H9 (cell line): Measurements from ENCODE around the gene ZNRF3. TPM values are rescaled to one million over a fixed set of nuclear protein-coding genes. Genes with fewer than 3 reads are reported as not detected.

Source experiments
- DNase-seq: peaks from one replicate; pipeline ENCODE4 v3.0.0-alpha.2; 2017
- H2AFZ ChIP-seq: one replicate; pipeline ENCODE4 v1.6.1; 2013; ENCODE audit warnings: mild to moderate bottlenecking, low read length, control low read depth, moderate library complexity
- H2AK5ac ChIP-seq: 2 replicates; pipeline ENCODE4 v1.6.1; 2013; ENCODE audit warnings: low read length, control low read depth, mixed read lengths; ENCODE audit not compliant: insufficient read length
- H2BK120ac ChIP-seq: one replicate; pipeline ENCODE4 v1.6.1; 2013; ENCODE audit warnings: low read depth, mild to moderate bottlenecking, low read length, control low read depth, inconsistent platforms; ENCODE audit not compliant: poor library complexity, severe bottlenecking
- H2BK12ac ChIP-seq: 2 replicates; pipeline ENCODE4 v1.6.1; 2013; ENCODE audit warnings: low read length, control low read depth, mixed read lengths, low read depth; ENCODE audit not compliant: insufficient read length
- H2BK15ac ChIP-seq: 2 replicates; pipeline ENCODE4 v1.6.1; 2013; ENCODE audit warnings: low read depth, low read length, control low read depth
- H2BK20ac ChIP-seq: one replicate; pipeline ENCODE4 v1.6.1; 2013; ENCODE audit warnings: low read depth, mild to moderate bottlenecking, low read length, control low read depth, inconsistent platforms; ENCODE audit not compliant: poor library complexity, severe bottlenecking
- H2BK5ac ChIP-seq: 2 replicates; pipeline ENCODE4 v1.6.1; 2013; ENCODE audit warnings: low read length, control low read depth, mixed read lengths; ENCODE audit not compliant: insufficient read length
- H3K14ac ChIP-seq: 2 replicates; pipeline ENCODE4 v1.6.1; 2013; ENCODE audit warnings: low read length, control low read depth; ENCODE audit not compliant: insufficient read depth
- H3K18ac ChIP-seq: 2 replicates; pipeline ENCODE4 v1.6.1; 2013; ENCODE audit warnings: low read depth, mild to moderate bottlenecking, mixed read lengths, low read length, control low read depth; ENCODE audit not compliant: insufficient read length
- H3K23ac ChIP-seq: 2 replicates; pipeline ENCODE4 v1.6.1; 2013; ENCODE audit warnings: low read length, control low read depth, mixed read lengths, low read depth; ENCODE audit not compliant: insufficient read length
- H3K23me2 ChIP-seq: 2 replicates; pipeline ENCODE4 v1.6.1; 2013; ENCODE audit warnings: low read depth, mild to moderate bottlenecking, mixed read lengths, low read length, control low read depth; ENCODE audit not compliant: insufficient read length, poor library complexity, severe bottlenecking
- H3K27ac ChIP-seq: 2 replicates; pipeline ENCODE4 v1.5.1; 2013; ENCODE audit warnings: low read length, control low read depth, mixed read lengths, low read depth; ENCODE audit not compliant: insufficient read length
- H3K27me3 ChIP-seq: 2 replicates; pipeline ENCODE4 v1.6.1; 2013; ENCODE audit warnings: low read length, control low read depth, inconsistent platforms; ENCODE audit not compliant: insufficient read depth
- H3K4ac ChIP-seq: 2 replicates; pipeline ENCODE4 v1.6.1; 2013; ENCODE audit warnings: low read depth, mild to moderate bottlenecking, control low read depth, inconsistent platforms, low read length, moderate library complexity
- H3K4me1 ChIP-seq: 2 replicates; pipeline ENCODE4 v1.6.1; 2013; ENCODE audit warnings: low read length, control low read depth, inconsistent platforms; ENCODE audit not compliant: insufficient read depth
- H3K4me2 ChIP-seq: 2 replicates; pipeline ENCODE4 v1.6.1; 2013; ENCODE audit warnings: low read length, control low read depth, mixed read lengths; ENCODE audit not compliant: insufficient read length, insufficient read depth
- H3K56ac ChIP-seq: 2 replicates; pipeline ENCODE4 v1.6.1; 2013; ENCODE audit warnings: low read depth, mild to moderate bottlenecking, mixed read lengths, low read length, control low read depth; ENCODE audit not compliant: insufficient read length
- H3K79me1 ChIP-seq: 2 replicates; pipeline ENCODE4 v1.6.1; 2013; ENCODE audit warnings: low read depth, mild to moderate bottlenecking, moderate library complexity, low read length, control low read depth, inconsistent platforms; ENCODE audit not compliant: insufficient read depth, poor library complexity, severe bottlenecking
- H3K79me2 ChIP-seq: 2 replicates; pipeline ENCODE4 v1.6.1; 2013; ENCODE audit warnings: low read length, control low read depth, inconsistent platforms; ENCODE audit not compliant: insufficient read depth
- H3K9ac ChIP-seq: 2 replicates; pipeline ENCODE4 v1.6.1; 2013; ENCODE audit warnings: low read length, control low read depth, mixed read lengths; ENCODE audit not compliant: insufficient read length; ENCODE audit errors: extremely low read depth
- H3K9me3 ChIP-seq: one replicate; pipeline ENCODE4 v1.6.1; 2013; ENCODE audit warnings: low read depth, low read length, inconsistent platforms; ENCODE audit not compliant: control insufficient read depth
- H3T11ph ChIP-seq: one replicate; pipeline ENCODE4 v1.6.1; 2013; ENCODE audit warnings: mild to moderate bottlenecking, low read length, control low read depth, inconsistent platforms
- H4K20me1 ChIP-seq: one replicate; pipeline ENCODE4 v1.6.1; 2013; ENCODE audit not compliant: control insufficient read depth, insufficient read length, insufficient read depth
- H4K5ac ChIP-seq: 2 replicates; pipeline ENCODE4 v1.6.1; 2013; ENCODE audit warnings: low read depth, mild to moderate bottlenecking, mixed read lengths, low read length, control low read depth; ENCODE audit not compliant: insufficient read length
- H4K8ac ChIP-seq: replicated peaks from 2 replicates; pipeline ENCODE4 v1.6.1; 2013; ENCODE audit warnings: low read length, control low read depth, mixed read lengths, low read depth; ENCODE audit not compliant: insufficient read length
- H4K91ac ChIP-seq: 2 replicates; pipeline ENCODE4 v1.6.1; 2013; ENCODE audit warnings: low read depth, mild to moderate bottlenecking, moderate library complexity, mixed read lengths, low read length, control low read depth; ENCODE audit not compliant: insufficient read length
- H3K27ac Mint-ChIP-seq, 3 experiments: 2 replicates in 2 of 3; 3 replicates in 1 of 3; pipeline ENCODE4 v1.8.0; 2020 to 2021; ENCODE audit warnings: mixed read lengths in 3 of 3, mild to moderate bottlenecking in 1 of 3, moderate library complexity in 1 of 3
- H3K27me3 Mint-ChIP-seq: 2 replicates; pipeline ENCODE4 v1.8.0; 2021; ENCODE audit warnings: low read depth, mild to moderate bottlenecking, moderate library complexity, mixed read lengths
- H3K36me3 Mint-ChIP-seq, 3 experiments: 2 replicates in 2 of 3; 3 replicates in 1 of 3; pipeline ENCODE4 v1.8.0; 2020 to 2021; ENCODE audit warnings: low read depth in 3 of 3, mixed read lengths in 3 of 3; ENCODE audit not compliant: insufficient read depth in 1 of 3
- H3K4me1 Mint-ChIP-seq, 2 experiments: 2 replicates each; pipeline ENCODE4 v1.8.0; 2020; ENCODE audit warnings: mixed read lengths in 2 of 2
- H3K4me3 Mint-ChIP-seq, 2 experiments: 2 replicates in 1 of 2; 3 replicates in 1 of 2; pipeline ENCODE4 v1.8.0; 2020 to 2021; ENCODE audit warnings: mild to moderate bottlenecking in 2 of 2, mixed read lengths in 2 of 2, moderate library complexity in 1 of 2
- H3K9me3 Mint-ChIP-seq, 2 experiments: 2 replicates in 1 of 2; 3 replicates in 1 of 2; pipeline ENCODE4 v1.8.0; 2020; ENCODE audit warnings: mild to moderate bottlenecking in 2 of 2, mixed read lengths in 2 of 2, moderate library complexity in 1 of 2
- CTCF ChIP-seq: fragments of 200-600 bp; sonication (generic); conservative IDR thresholded peaks from 3 replicates; pipeline ENCODE4 v1.8.0; 2021; ENCODE audit warnings: antibody characterized with exemption, mild to moderate bottlenecking
- WGBS: extraction: QIAGEN DNeasy Blood & Tissue Kit; methylation state at CpG from one replicate; pipeline ENCODE4 v1.1.7; 2013; ENCODE audit warnings: missing lambda C conversion rate, low lambda C conversion rate, mixed read lengths; ENCODE audit not compliant: insufficient read length; ENCODE audit errors: extremely low coverage; 5-methylcytosine and 5-hydroxymethylcytosine counted together
- total RNA-seq: library from RNA; stranded (reverse); gene quantifications from 2 replicates; pipeline ENCODE4 v1.2.1, GENCODE V29; 2021

The ZNRF3 gene
- total RNA-seq, 1 experiment from 2014 or later: 20.6 TPM

GRCh38 chr22:28918550-28919271 is 35.3 kb downstream of the ZNRF3 start:
- Histone ChIP-seq H3K14ac (no peak overlapping the region; the same call in 1 of the 2 replicates), H3K56ac (no peak overlapping the region), H3K4me1 (peaks cover 15% of the 10 kb centered on the region), H3K23me2 (peaks cover 3% of the 10 kb centered on the region), H2BK15ac (no peak overlapping the region), H4K20me1 (peaks cover 6% of the 10 kb centered on the region), H3T11ph (no peak overlapping the region), H3K4me2 (no peak overlapping the region), H4K91ac (peak overlapping the region; percentile 59), H4K5ac (no peak overlapping the region), H3K27ac (no peak overlapping the region), H2AFZ (no peak overlapping the region), H2BK20ac (no peak overlapping the region), H3K9me3 (no peaks in the 10 kb centered on the region), H2BK12ac (no peak overlapping the region), H2BK5ac (no peak overlapping the region), H3K27me3 (no peaks in the 10 kb centered on the region; the same call in 1 of the 2 replicates), H3K79me2 (peaks cover 32% of the 10 kb centered on the region; the same call in 1 of the 2 replicates), H2BK120ac (no peak overlapping the region), H3K18ac (no peak overlapping the region), H3K9ac (no peak overlapping the region), H2AK5ac (no peak overlapping the region), H4K8ac (no peak overlapping the region), H3K4ac (no peak overlapping the region), H3K79me1 (peaks cover 19% of the 10 kb centered on the region), H3K23ac (no peak overlapping the region)
- DNase-seq: no peak
- H3K36me3 Mint-ChIP-seq: no peaks in the 10 kb centered on the region; a peak in 1 of 7 replicates
- no peaks in the 10 kb centered on the region for H3K27me3 Mint-ChIP-seq
- H3K27ac Mint-ChIP-seq: no peak overlapping the region
- TF ChIP-seq CTCF: no peak
- peaks cover 60 to 65% of the 10 kb centered on the region in 2 experiments for H3K4me1 Mint-ChIP-seq
- no peaks in the 10 kb centered on the region for H3K9me3 Mint-ChIP-seq
- no CpG with 5 or more reads among the region's 6 CpGs for WGBS
- H3K4me3 Mint-ChIP-seq: no peak overlapping the region
